ENCODE data around the gene ZCCHC7.
"Not testable (repeated sequence)": the region's sequence is repeated elsewhere in the genome, so short reads cannot be mapped to it uniquely, and the experiment has no call there.

The ZCCHC7 gene

DNA sequence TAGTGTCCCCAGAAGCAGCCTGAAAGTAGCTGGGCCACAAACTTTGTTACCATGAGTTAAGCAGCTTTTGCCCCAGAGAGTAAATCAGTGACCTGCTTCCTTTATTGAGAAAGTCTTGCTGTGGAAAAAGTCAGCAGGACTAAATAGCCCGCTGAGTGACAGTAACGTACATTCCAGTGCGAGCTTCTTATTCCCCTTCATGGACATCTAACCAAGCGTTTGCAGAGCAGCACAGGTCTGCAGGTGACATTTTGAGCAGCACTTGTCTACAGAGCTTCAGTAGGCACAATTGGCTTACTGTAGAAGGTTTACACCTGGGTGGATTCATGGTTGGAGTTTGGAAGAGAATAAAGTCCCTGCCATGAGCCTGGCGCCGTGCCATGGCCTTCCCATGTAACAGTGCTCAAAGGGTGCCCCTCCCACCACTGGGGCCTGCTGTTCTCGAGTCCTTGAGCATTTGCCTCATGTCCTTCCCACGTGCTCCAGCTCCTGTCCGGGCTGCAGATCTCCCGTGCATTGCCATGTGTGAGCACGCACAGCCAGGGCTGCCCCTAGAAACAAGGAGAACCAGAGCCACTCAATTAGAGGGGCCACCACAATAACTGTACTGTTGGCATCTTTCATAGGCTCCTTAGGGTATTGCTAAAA, 260.8 kb downstream of the ZCCHC7 start:
- no peak for DNase-seq

DNA sequence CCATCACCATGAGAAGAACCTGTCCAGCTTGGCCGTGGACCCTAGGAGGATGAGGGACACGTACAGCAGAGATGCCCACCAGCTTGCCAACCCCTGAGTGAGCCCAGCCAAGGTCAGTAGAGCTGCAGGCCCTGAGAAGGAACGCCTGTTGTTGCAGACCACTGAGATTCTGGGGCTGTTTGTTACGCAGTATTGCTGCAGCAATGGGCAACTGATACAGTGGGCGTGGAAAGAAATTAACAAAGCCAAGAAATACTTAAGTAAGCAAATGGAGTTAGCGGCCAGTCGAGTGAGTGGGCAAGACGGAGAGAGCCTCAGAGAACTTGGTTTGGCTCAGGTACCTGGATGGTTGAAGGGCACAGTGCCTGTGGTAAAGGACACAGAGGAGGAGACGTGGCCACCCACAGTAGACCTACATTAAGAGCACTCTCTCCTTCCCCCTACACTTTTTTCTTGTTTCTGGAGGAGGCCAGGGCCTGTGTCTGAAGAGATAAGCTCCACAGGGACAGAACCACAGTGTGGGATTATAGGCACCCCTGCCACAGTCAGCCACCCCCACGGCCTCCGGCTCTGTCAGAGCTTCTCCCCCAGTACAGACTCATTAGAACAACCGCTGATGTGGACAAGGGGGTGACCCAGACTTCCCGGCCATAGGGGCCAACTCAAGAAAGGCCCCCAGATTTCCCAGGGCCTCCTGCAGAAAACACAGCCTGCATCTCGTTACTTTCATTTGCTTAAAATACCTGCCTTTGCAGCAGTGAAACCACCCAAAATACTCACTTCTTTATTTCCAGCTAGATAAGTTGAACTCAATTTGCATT, 262.0 kb downstream of the ZCCHC7 start:
- DNase-seq, result no peak

DNA sequence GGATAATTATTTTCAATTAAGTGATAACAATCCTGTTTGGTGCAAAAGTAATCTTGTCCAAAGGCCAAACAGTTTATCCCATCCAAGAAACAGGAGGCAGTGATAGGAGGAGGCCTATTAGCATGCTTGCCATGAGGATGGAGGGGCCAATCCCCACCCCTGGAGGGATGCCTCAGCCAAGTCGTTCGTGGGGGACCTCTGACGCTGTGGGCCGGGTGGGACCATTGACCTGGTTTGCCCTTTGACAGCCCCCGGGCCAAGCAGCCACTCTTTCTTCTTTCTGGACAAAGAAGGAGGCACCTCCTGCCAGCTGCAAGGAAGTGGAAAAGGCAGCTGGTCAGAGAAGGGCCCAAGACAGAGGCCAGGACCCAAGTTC, 262.6 kb downstream of the ZCCHC7 start:
- no peak for DNase-seq

DNA sequence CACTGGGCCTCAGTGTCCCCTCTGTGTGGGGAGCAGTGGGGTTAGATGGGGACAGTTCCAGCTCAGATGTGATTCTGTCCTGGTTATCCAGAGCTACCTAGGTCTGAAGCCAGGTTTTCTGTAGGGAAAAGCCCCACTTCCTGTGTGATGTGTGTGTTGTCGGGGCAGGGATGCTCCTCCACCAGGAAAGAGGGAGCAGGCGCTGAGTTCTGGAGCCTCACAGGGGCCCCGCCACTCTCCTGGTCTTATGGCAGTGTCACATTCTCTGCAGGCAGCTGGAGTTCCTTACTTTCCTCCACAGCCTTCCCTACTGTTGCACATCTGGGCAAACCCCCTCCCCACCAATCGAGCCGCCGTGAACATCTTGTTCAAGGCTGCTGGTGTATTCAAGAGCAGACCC, 263.0 kb downstream of the ZCCHC7 start:
- no peak for DNase-seq

DNA sequence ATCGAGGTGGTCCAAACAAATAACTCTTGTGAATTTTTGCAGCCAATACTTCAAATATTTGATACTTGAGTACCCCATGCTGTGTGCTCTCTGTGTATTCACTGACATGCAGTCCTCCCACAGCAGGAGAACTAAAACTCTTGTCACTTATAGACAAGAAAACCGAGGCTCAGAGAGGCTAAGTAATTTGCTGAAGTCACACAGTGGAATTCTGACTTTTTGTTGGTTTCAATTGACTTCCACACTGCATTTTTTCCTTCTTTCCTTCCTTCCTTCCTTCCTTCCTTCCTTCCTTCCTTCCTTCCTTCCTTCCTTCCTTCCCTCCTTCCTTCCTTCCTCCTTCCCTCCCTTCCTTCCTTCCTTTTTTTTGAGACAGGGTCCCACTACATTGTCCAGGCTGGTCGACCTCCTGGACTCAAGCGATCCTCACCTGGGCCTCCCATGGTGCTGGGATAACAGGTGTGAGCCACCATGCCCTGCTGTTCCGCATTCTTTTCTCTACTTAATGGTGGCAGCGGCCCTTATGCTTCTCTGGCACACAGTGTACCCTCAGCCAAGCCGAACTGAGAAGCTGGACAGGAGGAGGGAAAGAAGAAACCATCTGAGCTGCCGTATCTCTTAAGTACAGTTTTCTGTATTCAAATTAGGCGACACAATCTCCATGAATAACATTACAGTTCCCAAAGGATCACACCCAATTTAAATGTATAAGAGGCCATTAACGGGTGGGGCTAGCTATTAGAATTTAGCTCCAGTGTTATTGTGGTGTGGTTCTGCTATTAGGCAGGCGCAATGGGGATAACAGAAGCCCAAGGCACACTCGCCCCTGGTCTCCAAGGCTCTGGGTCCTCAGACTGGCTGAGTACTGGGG, 263.7 kb downstream of the ZCCHC7 start:
- no peak for DNase-seq

DNA sequence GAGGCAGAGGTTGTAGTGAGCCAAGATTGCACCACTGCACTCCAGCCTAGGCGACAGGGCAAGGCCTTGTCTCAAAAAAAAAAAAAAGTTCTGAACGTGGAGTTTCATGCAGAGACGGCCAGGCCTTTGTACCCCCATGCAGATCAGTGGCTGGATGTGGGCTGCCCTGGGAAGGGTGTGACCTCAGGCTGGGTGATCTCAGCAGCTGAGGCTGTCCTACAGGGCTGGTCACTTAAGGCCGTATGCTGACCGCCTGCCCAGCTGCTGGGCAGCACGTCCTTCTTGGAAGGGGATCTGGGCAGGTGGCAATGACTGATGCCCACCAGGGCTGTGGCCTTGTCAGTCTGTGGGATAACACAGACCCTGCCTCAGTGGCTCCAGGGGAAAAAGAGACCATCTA, 264.9 kb downstream of the ZCCHC7 start:
- DNase-seq, result no peak

DNA sequence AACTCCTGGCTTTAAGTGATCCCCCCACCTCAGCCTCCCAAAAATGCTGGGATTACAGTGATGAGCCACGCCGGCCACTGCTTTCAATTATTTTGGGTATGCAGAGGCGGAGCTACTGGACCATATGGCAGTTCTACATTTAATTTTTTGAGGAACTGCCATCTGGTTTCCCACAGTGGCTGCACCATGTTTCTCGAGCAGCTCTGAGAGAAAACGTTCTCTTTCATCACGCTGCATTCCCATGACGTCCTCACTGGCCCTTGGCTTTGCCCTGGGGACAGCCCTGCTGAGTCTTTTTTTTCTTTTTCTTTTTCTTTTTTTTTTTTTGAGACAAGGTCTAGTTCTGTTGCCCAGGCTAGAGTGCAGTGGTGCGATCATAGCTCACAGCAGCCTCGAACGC, 266.6 kb downstream of the ZCCHC7 start:
- no peak for DNase-seq

DNA sequence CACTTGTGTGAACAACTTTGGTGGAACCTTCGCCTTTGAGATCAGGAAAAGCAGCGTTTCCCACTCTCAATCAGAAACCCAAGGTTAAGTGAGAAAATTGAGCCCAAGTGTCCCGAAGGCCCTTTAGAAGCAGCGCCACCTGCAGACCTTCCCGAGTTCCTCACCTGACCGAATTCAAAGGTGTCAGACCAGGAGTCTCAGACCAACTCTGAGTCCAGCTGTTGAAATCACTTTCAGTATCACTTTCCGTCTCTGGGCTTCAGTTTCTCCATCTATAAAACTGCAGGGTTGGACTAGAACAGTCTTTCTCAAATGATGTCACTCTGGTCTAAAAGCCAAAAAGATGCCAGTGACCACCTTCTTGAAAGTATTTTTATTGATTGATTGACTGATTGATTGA, 270.4 kb downstream of the ZCCHC7 start:
- peak; percentile 21 for DNase-seq

DNA sequence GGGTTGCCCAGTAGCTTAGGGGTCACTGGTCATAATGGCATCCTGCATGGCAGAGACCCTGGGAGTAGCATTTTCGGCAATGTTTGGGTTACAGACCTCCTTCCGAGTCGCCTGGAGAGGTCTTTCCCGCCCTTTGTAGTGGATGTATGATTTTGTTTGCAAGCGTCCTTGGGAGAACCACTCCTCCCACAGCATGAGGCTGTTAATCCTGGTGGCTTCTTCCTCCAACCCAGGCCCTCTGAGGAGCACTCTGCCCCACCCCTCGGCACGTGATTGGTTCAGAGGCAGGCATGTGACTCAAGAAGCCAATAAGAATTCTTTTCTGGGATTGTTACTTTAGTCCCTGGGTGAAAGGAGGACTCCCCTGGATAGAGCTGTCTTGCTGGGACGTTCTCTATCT, 271.9 kb downstream of the ZCCHC7 start:
- no peak for DNase-seq

DNA sequence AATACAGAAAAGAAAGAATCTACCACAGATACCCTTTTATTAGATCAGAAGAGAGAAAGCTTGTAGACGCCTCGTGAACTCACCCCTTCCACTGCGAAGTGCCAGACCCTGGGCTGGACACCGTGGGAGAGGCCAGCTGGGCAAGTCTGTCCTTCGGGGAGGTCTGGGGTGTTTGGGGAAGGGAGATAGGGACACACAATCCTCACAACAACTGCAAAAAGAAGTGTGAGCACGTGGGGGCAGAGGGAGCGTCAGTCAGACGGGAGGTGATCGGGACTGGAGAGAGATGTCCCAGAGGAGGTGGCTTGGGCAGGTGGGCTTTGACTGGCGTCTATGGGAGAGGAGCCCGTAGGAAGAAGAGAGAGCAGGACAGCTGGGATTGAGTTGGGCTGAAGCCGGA, 274.9 kb downstream of the ZCCHC7 start:
- DNase-seq, result no peak

DNA sequence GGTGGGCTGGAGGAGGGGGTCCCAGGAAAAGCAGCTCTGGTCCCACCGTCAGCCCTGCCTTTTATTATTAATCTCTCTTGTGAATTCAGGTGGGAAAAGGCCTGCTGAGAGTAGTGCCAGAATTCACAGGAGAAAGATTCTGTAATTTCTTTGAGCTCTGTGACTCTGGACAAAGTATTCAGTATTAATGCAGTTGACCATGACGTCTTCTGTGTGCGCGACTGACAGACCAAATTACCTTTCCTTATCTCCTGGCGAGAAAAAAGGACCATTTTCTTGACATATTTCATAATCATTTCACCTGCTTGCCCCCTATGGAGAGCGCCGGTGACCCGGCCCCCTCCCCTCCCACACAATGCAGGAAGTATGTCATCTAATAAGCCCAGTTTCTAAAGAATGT, 275.3 kb downstream of the ZCCHC7 start:
- DNase-seq, result no peak

DNA sequence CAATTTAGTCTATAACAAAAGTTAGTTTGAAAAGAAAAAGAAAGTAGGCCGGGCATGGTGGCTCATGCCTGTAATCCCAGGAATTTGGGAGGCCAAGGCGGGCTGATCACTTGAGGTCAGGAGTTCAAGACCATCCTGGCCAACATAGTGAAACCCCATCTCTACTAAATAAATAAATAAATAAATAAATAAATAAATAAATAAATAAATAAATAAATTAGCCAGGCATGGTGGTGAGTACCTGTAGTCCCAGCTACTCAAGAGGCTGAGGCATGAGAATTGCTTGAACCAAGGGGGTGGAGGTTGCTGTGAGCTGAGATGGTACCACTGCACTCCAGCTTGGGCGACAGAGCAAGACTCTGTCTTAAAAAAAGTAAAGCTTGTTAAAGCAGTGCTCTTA, 277.6 kb downstream of the ZCCHC7 start:
- DNase-seq, result not testable (repeated sequence)

DNA sequence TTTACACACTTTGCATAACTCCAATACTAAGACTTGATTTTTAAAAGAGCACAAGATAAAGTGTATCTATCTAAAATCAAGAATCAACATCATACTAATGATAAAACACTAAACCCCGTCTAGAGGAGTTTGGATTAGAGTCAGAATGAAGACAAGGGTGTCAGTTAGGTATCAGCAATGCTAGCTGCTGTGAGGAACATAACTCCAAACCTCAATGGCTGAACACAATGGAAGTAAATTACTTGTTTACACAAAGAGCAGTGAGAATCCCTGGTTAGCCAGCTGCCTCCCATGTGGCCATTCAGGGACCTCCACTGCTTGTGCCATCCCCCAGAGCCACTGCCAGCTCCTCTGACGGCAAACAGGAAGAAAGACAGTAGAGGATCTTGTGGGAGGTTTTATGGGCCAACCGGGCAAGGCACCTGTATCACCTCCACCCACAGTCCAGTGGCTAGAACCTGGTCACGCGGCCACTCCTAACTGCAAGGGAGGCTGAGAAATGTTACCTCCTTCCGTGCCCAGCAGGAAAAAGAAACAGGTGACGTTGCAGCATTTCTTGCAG, 278.2 kb downstream of the ZCCHC7 start:
- no peak for DNase-seq

DNA sequence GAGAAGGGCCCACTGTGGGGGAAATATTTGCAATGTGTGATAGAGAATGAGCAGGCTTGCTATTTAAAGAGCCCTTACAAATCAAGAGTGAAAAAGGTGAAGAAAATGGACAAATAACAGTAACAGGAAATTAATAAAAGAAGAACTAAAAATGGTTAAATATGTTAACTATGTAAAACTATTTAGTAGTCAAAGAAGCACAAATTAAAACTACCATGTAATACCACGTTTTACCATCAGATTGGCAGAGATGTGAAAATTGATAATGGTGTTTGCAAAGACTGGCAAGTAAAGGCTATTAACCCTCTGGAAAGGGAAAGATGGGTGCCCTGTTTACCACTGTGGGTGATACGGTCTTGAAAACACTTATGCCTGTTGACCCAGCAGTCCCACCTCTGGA, 279.0 kb downstream of the ZCCHC7 start:
- no peak for DNase-seq

DNA sequence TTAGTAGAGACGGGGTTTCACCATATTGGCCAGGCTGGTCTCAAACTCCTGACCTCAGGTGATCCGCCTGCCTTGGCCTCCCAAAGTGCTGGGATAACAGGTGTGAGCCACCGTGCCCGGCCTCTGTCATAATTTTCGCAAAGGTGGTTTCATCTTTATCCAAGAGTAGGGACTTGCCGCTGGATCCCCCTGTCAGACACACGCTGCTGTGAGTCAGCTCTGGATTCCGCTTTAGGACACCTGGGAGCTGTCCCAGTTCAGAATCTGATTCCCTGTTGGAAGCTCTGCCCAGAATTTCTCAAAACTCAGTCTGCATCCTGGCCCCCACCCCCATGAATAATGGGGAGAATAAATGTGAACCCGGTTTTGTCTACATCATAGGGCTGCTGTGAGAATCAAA, 284.2 kb downstream of the ZCCHC7 start:
- DNase-seq, result no peak

DNA sequence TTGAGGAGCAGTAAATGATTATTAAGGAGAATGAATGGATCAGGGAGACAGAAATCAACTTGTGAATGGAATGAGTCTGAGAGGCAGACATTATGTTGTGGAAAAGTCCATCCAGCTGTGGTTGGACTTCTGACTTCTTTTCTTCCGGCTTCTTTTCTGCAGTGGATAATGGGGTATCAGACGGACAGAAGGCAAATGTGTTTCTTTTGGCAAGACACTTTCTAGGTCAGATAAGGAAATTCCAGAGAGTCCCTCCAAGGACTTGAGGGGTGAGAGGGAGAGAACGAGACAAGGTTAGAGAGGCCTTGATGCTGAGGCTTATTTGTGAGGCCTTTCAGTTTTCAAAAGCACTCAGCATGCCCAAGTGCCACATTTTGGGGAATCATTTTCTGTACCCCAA, 285.0 kb downstream of the ZCCHC7 start:
- DNase-seq, result no peak

DNA sequence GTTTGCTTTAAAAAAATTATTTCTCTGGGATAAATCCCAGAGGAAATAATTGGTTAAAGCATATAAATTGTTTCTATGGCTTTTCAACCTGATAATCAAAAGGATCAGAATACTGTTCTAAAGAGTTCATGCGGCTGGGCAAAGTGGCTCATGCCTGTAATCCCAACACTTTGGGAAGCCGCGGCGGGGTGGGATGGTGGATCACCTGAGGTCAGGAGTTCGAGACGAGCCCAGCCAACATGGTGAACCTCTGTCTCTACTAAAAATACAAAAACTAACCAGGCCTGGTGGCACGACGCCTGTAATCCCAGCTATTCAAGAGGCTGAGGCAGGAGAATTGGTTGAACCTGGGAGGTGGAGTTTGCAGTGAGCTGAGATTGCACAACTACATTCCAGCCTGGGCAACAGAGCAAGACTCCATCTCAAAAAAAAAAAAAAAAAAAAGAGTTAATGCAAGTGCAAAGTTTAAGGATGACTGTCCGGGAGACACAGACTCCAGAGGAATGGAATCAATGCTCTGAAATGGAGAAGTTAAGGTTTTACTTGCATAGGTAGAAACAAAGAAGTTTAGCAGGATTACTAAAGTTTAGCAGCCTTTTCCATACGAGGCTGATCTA, 285.5 kb downstream of the ZCCHC7 start:
- DNase-seq, result no peak

DNA sequence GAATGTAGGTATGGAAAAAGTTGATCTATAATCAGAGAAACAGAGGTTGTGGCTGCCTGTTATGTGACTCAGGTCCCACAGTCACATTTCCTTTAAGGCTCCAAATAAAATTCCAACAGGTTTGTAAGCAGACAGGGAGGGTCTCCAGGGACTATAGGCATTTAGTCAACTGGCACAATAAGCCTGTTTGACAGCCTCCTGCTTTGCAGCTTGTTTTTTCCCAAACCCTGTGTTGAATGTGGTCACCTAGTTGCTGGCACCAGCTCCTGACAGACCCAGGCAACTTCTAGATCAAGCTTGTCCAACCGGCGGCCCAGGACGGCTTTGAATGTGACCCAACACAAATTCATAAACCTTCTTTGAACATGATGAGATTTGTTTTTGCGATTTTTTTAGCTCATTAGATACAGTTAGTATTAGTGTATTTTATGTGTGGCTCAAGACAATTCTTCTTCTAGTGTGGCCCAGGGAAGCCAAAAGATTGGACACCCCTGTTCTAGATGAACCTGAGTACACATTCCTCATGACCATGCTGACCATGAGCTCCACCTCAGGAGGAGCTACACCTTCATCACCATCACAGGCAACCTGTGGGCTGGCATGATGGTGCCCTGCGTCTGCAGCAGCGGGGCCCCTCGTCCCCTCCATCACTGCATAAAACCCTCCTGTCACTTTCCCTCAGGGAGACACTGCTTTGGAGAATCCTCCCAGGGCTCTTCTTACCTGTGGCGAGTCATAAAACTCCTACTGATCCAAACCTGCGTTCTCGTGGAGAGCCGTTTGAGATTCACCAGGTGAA, 286.4 kb downstream of the ZCCHC7 start:
- DNase-seq, result no peak

DNA sequence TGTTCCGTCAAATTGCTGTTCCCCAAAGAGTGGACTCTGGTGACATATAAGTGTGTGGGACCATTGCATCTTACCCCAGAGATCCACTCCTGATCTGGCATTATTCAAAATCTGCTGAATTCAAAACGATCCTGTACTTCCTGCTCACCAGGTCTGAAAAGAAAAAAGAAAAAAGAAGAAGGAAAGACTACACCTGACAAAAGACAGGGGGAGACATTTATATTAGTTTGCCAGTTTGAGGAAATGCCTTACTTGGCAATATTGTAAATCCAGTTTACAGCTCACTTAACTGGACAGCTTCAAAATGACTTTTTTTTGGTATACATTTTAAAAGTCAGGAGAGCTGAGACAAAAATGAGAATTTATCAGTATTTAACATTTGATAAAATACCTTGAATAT, 287.1 kb downstream of the ZCCHC7 start:
- DNase-seq, result no peak

Measured in stimulated activated CD4-positive, alpha-beta T cell treated with anti-CD3 and anti-CD28 coated beads, Interleukin-4, amount 100 ng/mL, for 24 hours (primary cell).